Heart right ventricle (tissue), 16 donors: Measurements from ENCODE around the gene GKN2. TPM values are rescaled to one million over a fixed set of nuclear protein-coding genes. Genes with fewer than 3 reads are reported as not detected.

ENCODE experiments used
- ATAC-seq, 8 donors: fragments of 200-7000 bp; cut with Tn5 transposase; one replicate each; pipeline ENCODE4 v1.9.1; 2020; ENCODE audit warnings: mild to moderate bottlenecking in 8 of 8, moderate library complexity in 8 of 8, moderate number of reproducible peaks in 1 of 8
- DNase-seq, 2 donors: peaks; one replicate each; pipeline ENCODE4 v3.0.0-alpha.2; 2020
- H3K27ac ChIP-seq, 10 donors: fragments of 200-600 bp; sonication (generic) in 2 of 10; one replicate each; pipeline versions ENCODE4 v1.5.0 to v1.8.0; 2020 to 2022; ENCODE audit warnings: mild to moderate bottlenecking in 3 of 10
- H3K27me3 ChIP-seq, 7 donors: fragments of 200-600 bp; one replicate each; pipeline ENCODE4 v1.8.0; 2021 to 2022; ENCODE audit warnings: mild to moderate bottlenecking in 2 of 7
- H3K36me3 ChIP-seq, 9 donors: fragments of 200-600 bp; sonication (generic) in 1 of 9; one replicate each; pipeline versions ENCODE4 v1.5.0 to v1.8.0; 2020 to 2022; ENCODE audit warnings: mild to moderate bottlenecking in 2 of 9
- H3K4me1 ChIP-seq, 9 donors: fragments of 200-600 bp; sonication (generic) in 1 of 9; one replicate each; pipeline versions ENCODE4 v1.5.0 to v1.8.0; 2020 to 2022; ENCODE audit warnings: mild to moderate bottlenecking in 4 of 9
- H3K4me3 ChIP-seq, 10 donors: fragments of 200-600 bp; sonication (generic) in 2 of 10; one replicate each; pipeline versions ENCODE4 v1.5.0 to v1.8.0; 2020 to 2022; ENCODE audit warnings: mild to moderate bottlenecking in 7 of 10, moderate library complexity in 2 of 10
- H3K9me3 ChIP-seq, 11 donors: fragments of 200-600 bp in 10 of 11; sonication (generic) in 2 of 11; one replicate each; pipeline versions ENCODE4 v1.5.0 to v1.8.0; 2013 to 2022; ENCODE audit warnings: mild to moderate bottlenecking in 2 of 11, control low read depth in 1 of 11, moderate library complexity in 1 of 11
- WGBS, 2 donors: extraction: QIAGEN DNeasy Blood & Tissue Kit; methylation state at CpG; one replicate each; pipeline ENCODE4 v1.1.7; 2013; ENCODE audit warnings: inconsistent platforms in 1 of 2; 5-methylcytosine and 5-hydroxymethylcytosine counted together
- intact Hi-C, 10 donors: fragments of 100-400 bp; cut with DNase I; formaldehyde crosslinking; loops; one replicate each; pipeline versions ENCODE4 v1.11.1 to v1.14.2; 2022
- polyA plus RNA-seq, 2 donors: library from polyadenylated mRNA; stranded (reverse); fragments of 200-250 nt; gene quantifications; one replicate each; pipeline ENCODE4 v1.2.3, GENCODE V29; 2013
- total RNA-seq, 10 donors: library from RNA; stranded (reverse); fragmentation: NEBNext Ultra II Directional in 3 of 10; extraction: Animal tissue kit (Norgen Biotek cat#: 25700) in 3 of 10; gene quantifications; one replicate each; pipeline versions ENCODE4 v1.2.1 to v1.2.4, GENCODE V29; 2021 to 2023
- TF ChIP-seq, protein P1 (sequence below), 9 donors: fragments of 200-600 bp; sonication (generic) in 2 of 9; IDR thresholded peaks; one replicate each; pipeline versions ENCODE4 v1.5.0 to v1.8.0; 2021 to 2022; ENCODE audit warnings: antibody characterized with exemption in 9 of 9, mild to moderate bottlenecking in 5 of 9, moderate library complexity in 1 of 9
- donor health status: Arrhythmogenic right ventricular cardiomyopathy.
- donor health status: ischemic (EF 13 %, LVEDD 7.1; RV severe dilation, severe dysfunction).
- donor health status: healthy with polysubstance abuse.
- donor health status: DM: no; HTN: yes; CAD: no.
- donor health status: DM: no; HTN: no; CAD: no.
- donor health status: ischemic (EF 25% LVEDD 6.9; RV normal size, moderate dysfunction).
- donor health status: ischemic (EF 25% LVEDD 5.7; RV mildly dilated, moderate dysfunction).
- donor health status: healthy.
- donor health status: DM: yes; HTN: yes; CAD: no.
- donor health status: Ischemic cardiomyopathy.
- donor health status: ischemic (EF 35%, LVEDD 5.7; RV mildly dilated, moderate dysfunction).
- donor health status: nonischemic (EF 11% LVEDD 7.7; RV severe dilation, severe dysfunction).
- donor health status: DM: yes; HTN: yes; CAD: no.
- donor health status: PGD.
- donor health status: ischemic (EF 29% LVEDD 5.4; RV normal size, mild dysfunction).
- donor health status: nonischemic (EF 23%, LVEDD 6.1; RV moderate dilation, normal function).

GKN2 gene
- total and polyA plus RNA-seq, 12 donors = not detected

DNA sequence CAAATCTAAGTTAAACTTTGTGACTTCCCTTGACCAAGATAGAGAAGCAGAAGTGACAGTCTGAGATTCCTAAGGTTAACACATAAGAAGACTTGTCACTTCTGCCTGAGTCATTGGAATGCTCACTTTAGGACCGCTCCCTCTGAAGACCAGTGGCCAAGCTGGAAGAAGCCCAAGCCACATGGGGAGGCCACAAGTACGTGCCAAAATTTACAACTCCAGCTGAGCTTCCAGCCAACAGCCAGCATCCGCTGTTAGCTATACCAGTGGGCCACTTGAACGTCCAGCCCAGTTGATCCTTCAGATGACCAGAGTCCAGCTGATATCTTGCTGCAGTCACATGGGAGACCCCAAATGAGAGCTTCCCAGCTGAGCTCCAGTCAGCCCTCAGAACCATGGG lies 42.2 kb upstream of the GKN2 start:
- Histone ChIP-seq H3K4me3 (no peak overlapping the region), H3K36me3 (no peaks in the 10 kb centered on the region), H3K27ac (no peak overlapping the region), H3K4me1 (no peaks in the 10 kb centered on the region), H3K9me3 (no peaks in the 10 kb centered on the region), H3K27me3 (peaks cover 0 to 3% (median 0%) of the 10 kb centered on the region in 7 donors)
- TF ChIP-seq, protein P1, sequence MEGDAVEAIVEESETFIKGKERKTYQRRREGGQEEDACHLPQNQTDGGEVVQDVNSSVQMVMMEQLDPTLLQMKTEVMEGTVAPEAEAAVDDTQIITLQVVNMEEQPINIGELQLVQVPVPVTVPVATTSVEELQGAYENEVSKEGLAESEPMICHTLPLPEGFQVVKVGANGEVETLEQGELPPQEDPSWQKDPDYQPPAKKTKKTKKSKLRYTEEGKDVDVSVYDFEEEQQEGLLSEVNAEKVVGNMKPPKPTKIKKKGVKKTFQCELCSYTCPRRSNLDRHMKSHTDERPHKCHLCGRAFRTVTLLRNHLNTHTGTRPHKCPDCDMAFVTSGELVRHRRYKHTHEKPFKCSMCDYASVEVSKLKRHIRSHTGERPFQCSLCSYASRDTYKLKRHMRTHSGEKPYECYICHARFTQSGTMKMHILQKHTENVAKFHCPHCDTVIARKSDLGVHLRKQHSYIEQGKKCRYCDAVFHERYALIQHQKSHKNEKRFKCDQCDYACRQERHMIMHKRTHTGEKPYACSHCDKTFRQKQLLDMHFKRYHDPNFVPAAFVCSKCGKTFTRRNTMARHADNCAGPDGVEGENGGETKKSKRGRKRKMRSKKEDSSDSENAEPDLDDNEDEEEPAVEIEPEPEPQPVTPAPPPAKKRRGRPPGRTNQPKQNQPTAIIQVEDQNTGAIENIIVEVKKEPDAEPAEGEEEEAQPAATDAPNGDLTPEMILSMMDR (IDR thresholded peaks at IDR 0.05) = no peak
- intact Hi-C loops = no loop called here
- DNase-seq (peak; percentile 26 to 42), ATAC-seq (peak in 7 of 8 donors; percentile 21 to 80 (median 52))
- WGBS, 2 donors = 53 to 62% methylated on average over 4 of the region's 4 CpGs

DNA sequence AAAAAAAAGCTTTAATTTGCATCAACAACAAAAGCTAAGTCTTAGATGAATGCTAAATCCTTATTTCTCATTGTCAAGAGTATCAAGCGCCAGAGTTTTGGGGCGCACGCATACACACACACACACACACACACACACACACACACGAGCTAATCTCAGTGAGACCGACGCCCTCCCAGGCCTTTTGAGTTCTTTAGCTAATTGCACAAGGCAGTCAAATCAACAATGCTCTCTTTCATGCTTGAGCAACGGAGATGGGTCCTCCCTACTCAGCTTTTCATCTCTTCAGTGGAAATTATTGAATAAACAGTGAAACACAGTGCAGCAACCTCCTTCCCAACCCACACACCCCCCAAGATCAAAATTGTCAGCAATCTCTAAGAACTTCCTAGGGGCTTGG lies 41.0 kb upstream of the GKN2 start:
- H3K36me3 ChIP-seq = no peaks in the 10 kb centered on the region
- peak in 2 of 8 donors; percentile 50 to 51 for ATAC-seq
- intact Hi-C loops = no loop called here
- DNase-seq = no peak
- no peaks in the 10 kb centered on the region for H3K4me1 ChIP-seq
- no peak overlapping the region for H3K4me3 ChIP-seq
- 88 to 89% methylated on average over 7 of the region's 7 CpGs for WGBS, 2 donors
- no peak overlapping the region for H3K27ac ChIP-seq
- TF ChIP-seq, protein P1 (IDR thresholded peaks at IDR 0.05) = no peak
- H3K27me3 ChIP-seq = peaks cover 0 to 3% (median 0%) of the 10 kb centered on the region in 7 donors
- H3K9me3 ChIP-seq = no peaks in the 10 kb centered on the region

DNA sequence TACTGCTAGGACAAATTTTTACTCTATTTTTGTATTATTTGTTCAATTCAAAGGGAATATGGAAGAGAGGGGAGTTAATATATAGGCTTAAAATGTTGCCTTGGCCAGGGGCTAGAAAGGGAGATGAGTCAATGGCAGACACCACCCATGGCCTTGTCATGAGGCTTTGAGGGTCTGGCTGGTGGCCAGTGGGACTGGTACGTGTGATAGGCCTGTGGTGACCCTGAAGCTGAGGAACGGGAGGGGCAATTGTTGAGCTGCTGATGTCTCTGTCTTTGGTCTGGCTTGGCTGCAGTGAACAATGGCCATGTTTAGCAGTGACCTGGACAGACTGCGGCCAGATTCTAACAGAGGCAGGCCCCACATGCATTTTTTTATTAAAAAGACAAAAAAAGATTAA lies 40.2 kb upstream of the GKN2 start:
- Histone ChIP-seq H3K9me3 (no peaks in the 10 kb centered on the region), H3K4me1 (no peaks in the 10 kb centered on the region), H3K4me3 (no peak overlapping the region), H3K27ac (no peak overlapping the region), H3K36me3 (no peaks in the 10 kb centered on the region), H3K27me3 (peaks cover 0 to 3% (median 0%) of the 10 kb centered on the region in 7 donors)
- WGBS, 2 donors = 62 to 86% methylated on average over 3 of the region's 3 CpGs
- TF ChIP-seq, protein P1 (IDR thresholded peaks at IDR 0.05) = no peak
- ATAC-seq (no peak), DNase-seq (no peak)
- intact Hi-C loops = no loop called here

DNA sequence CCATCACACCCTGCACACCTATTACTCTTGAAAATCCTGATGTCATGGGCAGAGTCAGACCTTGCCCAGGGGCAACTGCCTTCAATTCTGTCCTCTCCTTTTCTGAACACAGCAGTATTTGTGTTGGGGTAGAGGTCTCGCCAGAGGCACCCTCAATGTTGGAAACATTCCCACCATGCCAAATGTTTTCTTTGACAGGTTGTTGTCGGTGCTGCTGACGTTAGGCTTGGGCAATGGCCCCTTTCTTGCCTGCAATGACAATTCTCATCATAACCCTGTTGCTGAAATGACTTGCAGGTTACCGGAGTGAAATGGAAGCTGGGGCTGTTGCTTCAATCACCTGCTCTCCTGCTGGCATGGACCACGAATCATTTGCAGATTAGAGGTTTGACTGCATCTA lies 39.6 kb upstream of the GKN2 start:
- TF ChIP-seq, protein P1 (IDR thresholded peaks at IDR 0.05) = no peak
- Histone ChIP-seq H3K4me1 (peaks cover 0 to under 1% (median 0%) of the 10 kb centered on the region in 9 donors), H3K36me3 (no peaks in the 10 kb centered on the region), H3K4me3 (no peak overlapping the region), H3K27ac (no peak overlapping the region), H3K9me3 (no peaks in the 10 kb centered on the region), H3K27me3 (peaks cover 0 to 3% (median 0%) of the 10 kb centered on the region in 7 donors)
- DNase-seq (no peak), ATAC-seq (no peak)
- intact Hi-C loops = no loop called here
- WGBS, 2 donors = 80 to 85% methylated on average over 5 of the region's 5 CpGs
